Loucy (cell line): Measurements from ENCODE around the gene SPRR2B.

Source experiments
- EZH2phosphoT487 ChIP-seq: fragments of 200-600 bp; IDR thresholded peaks from 2 replicates; pipeline ENCODE4 v1.6.1; 2018; ENCODE audit warnings: antibody characterized with exemption, mild to moderate bottlenecking, moderate library complexity, borderline replicate concordance
- TF ChIP-seq, protein P1 (sequence below): fragments of 200-600 bp; sonication (generic); conservative IDR thresholded peaks from 2 replicates; pipeline ENCODE4 v1.5.1; 2014; ENCODE audit warnings: mild to moderate bottlenecking, antibody characterized with exemption, low read length

DNA sequence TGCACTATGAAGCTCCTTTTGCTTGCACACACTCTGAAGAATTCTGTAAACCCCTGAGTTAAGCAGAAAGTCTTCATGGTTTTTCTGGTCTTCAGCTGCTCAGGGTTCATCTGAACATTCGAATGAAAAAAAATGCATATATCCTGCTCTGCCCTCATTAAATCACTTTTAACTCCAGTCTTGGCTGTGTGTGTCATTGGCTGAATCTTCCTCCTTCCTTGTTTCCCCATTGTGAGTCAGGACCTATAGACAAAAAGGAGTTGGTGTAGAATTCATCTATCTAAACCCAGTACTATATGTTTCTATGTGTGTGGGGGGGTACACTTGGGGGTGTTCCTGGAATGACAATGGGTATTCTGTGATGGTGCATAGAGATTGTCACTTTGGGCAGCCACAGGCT lies 47.0 kb downstream of the SPRR2B start:
- TF ChIP-seq, protein P1, sequence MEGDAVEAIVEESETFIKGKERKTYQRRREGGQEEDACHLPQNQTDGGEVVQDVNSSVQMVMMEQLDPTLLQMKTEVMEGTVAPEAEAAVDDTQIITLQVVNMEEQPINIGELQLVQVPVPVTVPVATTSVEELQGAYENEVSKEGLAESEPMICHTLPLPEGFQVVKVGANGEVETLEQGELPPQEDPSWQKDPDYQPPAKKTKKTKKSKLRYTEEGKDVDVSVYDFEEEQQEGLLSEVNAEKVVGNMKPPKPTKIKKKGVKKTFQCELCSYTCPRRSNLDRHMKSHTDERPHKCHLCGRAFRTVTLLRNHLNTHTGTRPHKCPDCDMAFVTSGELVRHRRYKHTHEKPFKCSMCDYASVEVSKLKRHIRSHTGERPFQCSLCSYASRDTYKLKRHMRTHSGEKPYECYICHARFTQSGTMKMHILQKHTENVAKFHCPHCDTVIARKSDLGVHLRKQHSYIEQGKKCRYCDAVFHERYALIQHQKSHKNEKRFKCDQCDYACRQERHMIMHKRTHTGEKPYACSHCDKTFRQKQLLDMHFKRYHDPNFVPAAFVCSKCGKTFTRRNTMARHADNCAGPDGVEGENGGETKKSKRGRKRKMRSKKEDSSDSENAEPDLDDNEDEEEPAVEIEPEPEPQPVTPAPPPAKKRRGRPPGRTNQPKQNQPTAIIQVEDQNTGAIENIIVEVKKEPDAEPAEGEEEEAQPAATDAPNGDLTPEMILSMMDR, result no peak
- no peak for TF ChIP-seq EZH2phosphoT487
